MCF 10A (cell line): Measurements from ENCODE around the gene DHRS3. TPM values are rescaled to one million over a fixed set of nuclear protein-coding genes. Genes with fewer than 3 reads are reported as not detected.
"Not testable (repeated sequence)": the region's sequence is repeated elsewhere in the genome, so short reads cannot be mapped to it uniquely, and the experiment has no call there.

Experiments used
- BruUV-seq: library from RNA; stranded (reverse); fragments of 400-500 nt; replicated peaks from 2 replicates; lab custom pipeline; 2021; lab: Mats Ljungman, UMichigan
- CTCF ChIA-PET: fragments of 300-600 bp; sonication (Branson Sonifier 250); formaldehyde crosslinking; extraction: SDS; loops from one replicate; lab custom pipeline; 2021; ENCODE audit warnings: antibody characterized with exemption, inconsistent platforms; lab: Yijun Ruan, JAX
- POLR2A ChIA-PET: fragments of 300-600, 350-650 bp; sonication (Branson Sonifier 250); formaldehyde crosslinking; extraction: SDS; loops from one replicate; lab custom pipeline; 2020; ENCODE audit warnings: antibody characterized with exemption, inconsistent platforms; lab: Yijun Ruan, JAX
- DNase-seq: peaks from one replicate; pipeline ENCODE4 v3.0.0-alpha.2; 2018; ENCODE audit not compliant: unreplicated experiment
- H3K27ac Mint-ChIP-seq: one replicate; pipeline ENCODE4 v1.8.0; 2022; ENCODE audit warnings: mild to moderate bottlenecking, low read depth, mixed read lengths; ENCODE audit not compliant: unreplicated experiment
- H3K27me3 Mint-ChIP-seq: one replicate; pipeline ENCODE4 v1.8.0; 2022; ENCODE audit warnings: mixed read lengths; ENCODE audit not compliant: insufficient read depth, unreplicated experiment
- H3K36me3 Mint-ChIP-seq: one replicate; pipeline ENCODE4 v1.8.0; 2022; ENCODE audit warnings: mild to moderate bottlenecking, moderate library complexity, mixed read lengths; ENCODE audit not compliant: insufficient read depth, unreplicated experiment
- H3K4me1 Mint-ChIP-seq: one replicate; pipeline ENCODE4 v1.8.0; 2022; ENCODE audit warnings: mixed read lengths; ENCODE audit not compliant: insufficient read depth, unreplicated experiment
- H3K4me3 Mint-ChIP-seq: one replicate; pipeline ENCODE4 v1.8.0; 2022; ENCODE audit warnings: mild to moderate bottlenecking, moderate library complexity, mixed read lengths; ENCODE audit not compliant: unreplicated experiment
- H3K9me3 Mint-ChIP-seq: one replicate; pipeline ENCODE4 v1.8.0; 2022; ENCODE audit warnings: mixed read lengths; ENCODE audit not compliant: unreplicated experiment
- CTCF ChIP-seq: fragments of 200-600 bp; IDR thresholded peaks from one replicate; pipeline ENCODE4 v1.8.0; 2022; ENCODE audit warnings: antibody characterized with exemption, mild to moderate bottlenecking; ENCODE audit not compliant: unreplicated experiment
- intact Hi-C: fragments of 100-400 bp; cut with micrococcal nuclease; formaldehyde crosslinking; loops from 2 replicates; pipeline ENCODE4 v1.14.1; 2022
- total RNA-seq: library from RNA; stranded (reverse); gene quantifications from 2 replicates; pipeline ENCODE4 v1.2.3, GENCODE V29; 2022

Gene DHRS3
- total RNA-seq, 1 experiment from 2014 or later: 1.4 TPM

- Mint-ChIP-seq H3K27ac (no peak overlapping the region), H3K27me3 (peaks cover 59% of the 10 kb centered on the region), H3K9me3 (no peaks in the 10 kb centered on the region), H3K4me1 (no peaks in the 10 kb centered on the region), H3K4me3 (no peak overlapping the region), H3K36me3 (peaks cover 5% of the 10 kb centered on the region)
- TF ChIP-seq CTCF: no peak
- CTCF ChIA-PET: interaction anchor here (0.6 to 1.1 kb wide), 3 partner anchors 20 to 1218 kb away, joined by 3 to 7 read pairs (median 3); no protein-coding TSS in a partner anchor
- intact Hi-C loops: no loop called here
- DNase-seq: no peak
- POLR2A ChIA-PET: interaction anchor here (1.2 kb wide), 1 partner anchor 104 kb away, joined by 3 read pairs; no protein-coding TSS in a partner anchor
- BruUV-seq: no TSS peak
Measured at GRCh38 chr1:12540580-12541273, 77.3 kb downstream of the DHRS3 start.

- no peak for TF ChIP-seq CTCF
- BruUV-seq: no TSS peak
Measured at GRCh38 chr1:12539705-12540579, 78.1 kb downstream of the DHRS3 start.

GRCh38 chr1:12539320-12539704 lies 78.7 kb downstream of the DHRS3 start:
- H3K4me1 Mint-ChIP-seq: no peaks in the 10 kb centered on the region
- peaks cover 5% of the 10 kb centered on the region for H3K36me3 Mint-ChIP-seq
- H3K4me3 Mint-ChIP-seq: no peak overlapping the region
- intact Hi-C loops: no loop called here
- H3K27me3 Mint-ChIP-seq: peaks cover 53% of the 10 kb centered on the region
- ChIA-PET CTCF (no interaction called here), POLR2A (interaction anchor here (1.2 kb wide), 1 partner anchor 102 kb away, joined by 3 read pairs; no protein-coding TSS in a partner anchor)
- H3K27ac Mint-ChIP-seq: no peak overlapping the region
- DNase-seq: no peak
- BruUV-seq: no TSS peak
- no peak for TF ChIP-seq CTCF
- H3K9me3 Mint-ChIP-seq: no peaks in the 10 kb centered on the region

More at GRCh38 chr1:12539705-12540579, 78.1 kb downstream of the DHRS3 start:
- CTCF ChIA-PET: interaction anchor here (1.1 kb wide), 1 partner anchor 21 kb away, joined by 3 read pairs; no protein-coding TSS in a partner anchor
- POLR2A ChIA-PET: interaction anchor here (1.2 kb wide), 1 partner anchor 103 kb away, joined by 3 read pairs; no protein-coding TSS in a partner anchor
- DNase-seq: peak; percentile 80
- no peaks in the 10 kb centered on the region for H3K9me3 Mint-ChIP-seq
- H3K4me3 Mint-ChIP-seq: no peak overlapping the region
- intact Hi-C loops: no loop called here
- H3K27me3 Mint-ChIP-seq: peaks cover 59% of the 10 kb centered on the region
- no peaks in the 10 kb centered on the region for H3K4me1 Mint-ChIP-seq
- H3K27ac Mint-ChIP-seq: no peak overlapping the region
- peaks cover 5% of the 10 kb centered on the region for H3K36me3 Mint-ChIP-seq

GRCh38 chr1:12538536-12538935 lies 79.5 kb downstream of the DHRS3 start:
- H3K9me3 Mint-ChIP-seq, DNase-seq, POLR2A ChIA-PET, H3K36me3 Mint-ChIP-seq, H3K4me1 Mint-ChIP-seq, CTCF ChIA-PET, H3K27ac Mint-ChIP-seq, BruUV-seq, intact Hi-C loops, H3K4me3 Mint-ChIP-seq: not testable (repeated sequence)
- H3K27me3 Mint-ChIP-seq: peaks cover 46% of the 10 kb centered on the region
